Activated CD4-positive, alpha-beta T cell treated with anti-CD3 and anti-CD28 coated beads, Interleukin-2, amount 50 U/mL, for 16 hours (primary cell): ENCODE data around the gene DENND1A.

Experiments
- DNase-seq: peaks from one replicate; pipeline ENCODE4 v3.0.0-alpha.2; 2020

DENND1A gene

GRCh38 chr9:123375469-123376132, 554.3 kb downstream of the DENND1A start:
- no peak for DNase-seq

DNA sequence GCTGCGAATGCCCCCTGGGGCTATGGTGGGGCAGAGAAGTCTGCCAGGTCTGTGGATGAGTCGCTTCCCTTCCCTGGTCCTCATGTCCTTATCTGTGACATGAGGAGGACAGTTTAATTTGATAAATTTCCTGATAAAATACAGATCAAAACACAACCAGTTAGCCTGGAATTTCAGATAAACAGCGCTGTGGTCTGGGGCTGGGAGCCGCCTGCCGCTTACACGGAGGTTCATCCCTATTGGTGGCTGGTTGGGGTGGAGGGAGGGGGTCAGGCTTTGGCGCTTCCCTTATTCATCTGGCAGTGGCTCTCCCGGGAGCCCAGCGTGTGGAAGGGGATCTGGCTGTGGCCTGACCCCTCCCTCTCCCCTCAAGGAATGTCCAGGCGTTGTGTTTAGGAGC, 556.0 kb downstream of the DENND1A start:
- no peak for DNase-seq

GRCh38 chr9:123373447-123373923, 556.4 kb downstream of the DENND1A start:
- DNase-seq, result no peak

DNA sequence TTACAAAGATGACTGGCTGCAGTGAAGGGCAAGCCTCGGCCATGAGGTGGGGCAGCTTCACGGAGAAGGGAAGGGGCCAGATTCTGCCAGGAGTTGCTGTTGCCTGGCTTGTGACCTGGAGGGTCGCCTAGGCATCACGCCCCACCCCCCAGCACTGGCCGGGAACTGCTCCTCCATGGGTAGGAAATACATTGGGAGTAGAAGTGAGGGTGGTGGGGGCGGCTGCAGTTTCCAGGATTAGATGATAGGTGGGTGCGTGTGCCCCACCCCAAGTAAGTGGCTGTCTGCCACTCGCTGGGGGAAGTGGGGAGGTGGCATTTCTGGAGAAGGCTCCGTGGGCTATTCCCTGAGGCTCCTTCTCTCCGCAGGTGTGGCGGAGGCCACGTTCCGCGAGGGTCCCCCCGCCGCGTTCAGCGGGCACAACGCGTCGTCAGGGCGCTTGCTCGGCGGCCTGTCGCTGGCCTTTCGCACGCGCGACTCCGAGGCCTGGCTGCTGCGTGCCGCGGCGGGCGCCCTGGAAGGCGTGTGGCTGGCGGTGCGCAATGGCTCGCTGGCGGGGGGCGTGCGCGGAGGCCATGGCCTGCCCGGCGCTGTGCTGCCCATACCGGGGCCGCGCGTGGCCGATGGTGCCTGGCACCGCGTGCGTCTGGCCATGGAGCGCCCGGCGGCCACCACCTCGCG, 557.0 kb downstream of the DENND1A start:
- DNase-seq, result no peak

GRCh38 chr9:123371805-123372590, 557.9 kb downstream of the DENND1A start:
- DNase-seq, result no peak

GRCh38 chr9:123371228-123371584, 558.7 kb downstream of the DENND1A start:
- no peak for DNase-seq

- DNase-seq, result no peak
Observed at GRCh38 chr9:123370526-123371227, 559.2 kb downstream of the DENND1A start.

- no peak for DNase-seq
Observed at GRCh38 chr9:123370108-123370507, 559.8 kb downstream of the DENND1A start.

GRCh38 chr9:123369296-123369695, 560.6 kb downstream of the DENND1A start:
- DNase-seq, result no peak

- no peak for DNase-seq
Observed at GRCh38 chr9:123368536-123369153, 561.3 kb downstream of the DENND1A start.

DNA sequence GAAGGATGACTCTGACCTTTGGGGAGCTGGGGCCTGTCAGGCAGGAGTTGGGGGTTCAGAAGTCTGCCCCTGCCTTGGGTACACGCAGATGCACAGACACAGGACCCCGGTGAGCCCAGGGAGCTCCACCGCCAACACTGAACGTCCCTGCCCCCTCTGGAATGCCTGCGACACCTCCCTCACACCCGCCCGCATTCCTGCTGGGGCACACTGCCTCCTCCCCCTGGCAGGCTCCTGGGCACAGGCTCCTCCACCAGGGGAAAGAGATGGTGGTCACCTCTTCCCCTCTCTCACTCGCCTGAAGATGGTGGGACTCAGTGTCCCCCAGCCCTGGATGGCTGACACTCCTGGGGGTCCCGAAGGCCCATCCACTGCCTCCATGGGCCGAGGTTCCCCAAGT, 561.9 kb downstream of the DENND1A start:
- DNase-seq, result no peak

GRCh38 chr9:123365881-123366528, 563.9 kb downstream of the DENND1A start:
- no peak for DNase-seq

DNA sequence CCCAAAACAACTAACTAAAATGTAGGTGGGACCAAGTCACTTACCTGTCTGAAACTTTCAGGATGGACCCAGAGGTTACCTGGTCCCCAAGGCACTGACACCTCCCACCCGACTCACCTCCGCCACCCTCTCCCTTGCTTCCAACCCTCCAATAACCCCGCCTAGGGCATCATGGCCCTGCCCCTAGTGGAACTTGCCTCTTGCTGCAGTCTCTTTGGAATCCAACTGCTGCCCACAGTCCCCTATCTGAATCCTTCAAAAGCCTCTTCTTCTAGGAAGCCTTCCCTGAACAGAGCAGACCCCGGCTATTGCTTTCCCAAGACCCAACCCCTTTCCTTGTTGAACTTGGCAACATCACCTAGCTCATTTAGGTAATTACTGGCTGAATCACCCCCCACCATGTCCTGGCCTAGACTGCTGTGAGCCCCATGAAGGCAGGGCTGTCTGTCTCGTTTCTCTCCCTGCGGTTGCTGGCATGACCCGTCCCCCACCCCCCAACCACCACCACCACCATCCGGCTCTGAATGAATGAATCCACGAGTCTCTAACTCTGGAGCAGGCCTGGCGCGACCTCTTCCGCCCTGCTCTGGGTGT, 564.5 kb downstream of the DENND1A start:
- no peak for DNase-seq

GRCh38 chr9:123364241-123364824, 565.6 kb downstream of the DENND1A start:
- DNase-seq, result no peak

- DNase-seq, result no peak
Observed at GRCh38 chr9:123362856-123363255, 567.1 kb downstream of the DENND1A start.

- DNase-seq, result no peak
Observed at GRCh38 chr9:123361731-123362510, 568.0 kb downstream of the DENND1A start.

- no peak for DNase-seq
Observed at GRCh38 chr9:123361086-123361730, 568.7 kb downstream of the DENND1A start.

- peak; percentile 16 for DNase-seq
Observed at GRCh38 chr9:123360161-123361085, 569.5 kb downstream of the DENND1A start.

GRCh38 chr9:123359546-123359945, 570.4 kb downstream of the DENND1A start:
- DNase-seq, result no peak
